ENCODE data around the gene CCDC191. TPM values are rescaled to one million over a fixed set of nuclear protein-coding genes. Genes with fewer than 3 reads are reported as not detected.

The CCDC191 gene
- total RNA-seq, 1 donor from 2014 or later: 4.3 TPM

DNA sequence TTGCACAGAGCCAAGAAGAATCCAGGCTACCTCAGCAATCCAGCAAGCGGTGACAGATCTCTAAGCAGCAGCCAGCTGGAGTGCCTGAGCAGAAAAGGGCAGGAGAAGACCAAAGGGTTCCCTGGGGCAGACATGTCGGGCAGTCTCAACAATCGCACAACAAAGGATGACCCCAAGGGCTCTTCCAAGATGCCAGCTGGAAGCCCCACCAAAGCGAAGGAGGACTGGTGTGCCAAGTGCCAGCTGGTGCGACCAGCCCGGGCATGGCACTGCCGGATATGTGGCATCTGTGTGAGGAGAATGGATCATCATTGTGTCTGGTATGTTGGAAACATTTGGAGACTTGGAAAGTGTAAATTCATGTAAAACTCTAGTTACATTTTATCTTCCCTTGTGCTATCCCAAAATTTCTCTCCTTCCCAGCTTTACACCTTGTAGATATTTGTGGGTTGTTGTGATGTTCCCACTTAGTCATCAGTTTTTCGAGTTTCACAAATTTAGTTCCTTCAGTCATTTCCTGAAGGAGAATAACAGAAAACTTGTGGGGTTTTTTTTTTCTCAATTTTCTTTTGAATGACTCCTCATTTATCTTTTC is 102.1 kb downstream of the CCDC191 start:
- DNase-seq: peak; percentile 11

DNA sequence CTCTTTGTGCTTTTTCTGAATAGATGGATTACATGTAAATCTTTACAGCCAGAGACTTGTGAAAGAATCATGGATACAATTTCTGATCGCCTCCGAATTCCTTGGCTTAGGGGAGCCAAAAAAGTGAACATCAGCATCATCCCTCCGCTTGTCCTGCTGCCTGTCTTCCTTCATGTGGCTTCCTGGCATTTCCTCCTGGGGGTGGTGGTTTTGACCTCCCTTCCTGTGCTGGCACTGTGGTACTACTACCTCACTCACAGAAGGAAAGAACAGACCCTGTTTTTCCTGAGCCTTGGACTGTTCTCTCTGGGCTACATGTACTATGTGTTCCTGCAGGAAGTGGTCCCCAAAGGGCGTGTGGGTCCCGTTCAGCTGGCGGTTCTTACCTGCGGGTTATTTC is 102.6 kb downstream of the CCDC191 start:
- no peak for DNase-seq

DNA sequence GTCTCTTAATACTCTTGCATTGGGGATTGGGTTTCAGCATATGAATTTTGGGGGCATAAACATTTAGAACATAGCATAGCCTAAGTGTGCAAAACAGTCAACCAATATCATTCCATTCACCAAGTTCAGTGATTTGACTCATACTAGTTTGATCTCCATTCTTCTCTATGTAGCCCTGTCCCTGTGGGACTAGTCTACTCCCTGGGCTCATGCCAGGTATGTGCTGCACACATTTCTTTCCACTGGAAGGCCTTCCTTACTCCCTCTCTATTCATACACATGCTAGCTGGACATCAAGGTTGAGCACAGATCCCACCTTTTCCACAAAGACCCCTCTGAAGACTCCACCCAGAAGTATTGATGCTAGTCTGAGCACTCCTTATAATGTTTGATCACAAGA is 103.4 kb downstream of the CCDC191 start:
- no peak for DNase-seq

DNA sequence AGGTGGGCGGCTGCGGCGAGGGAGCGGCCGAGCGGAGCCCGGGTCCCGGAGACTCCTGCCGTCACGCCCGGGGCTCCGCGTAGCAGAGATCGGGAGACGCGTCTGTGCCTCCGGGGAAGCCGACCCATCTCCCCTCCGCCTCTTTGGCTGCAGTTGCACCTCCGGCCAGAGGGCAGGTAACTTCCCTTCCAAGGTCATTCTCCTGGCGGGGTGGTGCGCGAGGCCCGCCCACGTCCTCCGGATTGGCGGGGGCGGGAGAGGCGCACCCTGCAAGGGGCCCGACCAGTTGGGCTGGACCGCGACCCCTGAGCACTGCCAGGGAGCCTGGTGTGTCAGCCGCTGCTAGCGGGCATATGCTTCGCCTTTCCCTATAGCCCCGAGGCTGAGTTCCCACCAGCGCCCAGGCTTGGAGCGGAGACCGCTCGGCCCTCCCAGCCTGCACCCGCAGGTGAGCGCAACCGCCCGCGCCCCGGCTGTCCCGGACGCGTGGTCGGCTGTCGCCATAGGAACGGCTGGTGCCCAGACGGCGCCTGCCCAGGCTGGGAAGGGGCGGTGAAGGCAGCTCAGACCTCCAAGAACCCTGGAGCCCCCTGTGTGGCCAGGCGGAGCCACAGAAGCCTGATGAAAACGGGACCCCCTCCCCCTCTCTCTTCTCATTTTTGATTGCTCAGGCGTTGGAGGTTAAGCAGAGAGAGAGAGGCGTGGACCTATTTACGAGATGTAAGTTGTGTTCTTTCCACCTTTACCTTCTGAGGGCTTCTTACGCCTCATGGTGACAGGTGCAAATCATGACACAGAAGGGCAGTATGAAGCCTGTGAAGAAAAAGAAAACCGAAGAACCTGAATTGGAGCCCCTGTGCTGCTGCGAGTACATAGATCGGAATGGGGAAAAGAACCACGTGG is 108.1 kb downstream of the CCDC191 start:
- DNase-seq: peak; percentile 17

DNA sequence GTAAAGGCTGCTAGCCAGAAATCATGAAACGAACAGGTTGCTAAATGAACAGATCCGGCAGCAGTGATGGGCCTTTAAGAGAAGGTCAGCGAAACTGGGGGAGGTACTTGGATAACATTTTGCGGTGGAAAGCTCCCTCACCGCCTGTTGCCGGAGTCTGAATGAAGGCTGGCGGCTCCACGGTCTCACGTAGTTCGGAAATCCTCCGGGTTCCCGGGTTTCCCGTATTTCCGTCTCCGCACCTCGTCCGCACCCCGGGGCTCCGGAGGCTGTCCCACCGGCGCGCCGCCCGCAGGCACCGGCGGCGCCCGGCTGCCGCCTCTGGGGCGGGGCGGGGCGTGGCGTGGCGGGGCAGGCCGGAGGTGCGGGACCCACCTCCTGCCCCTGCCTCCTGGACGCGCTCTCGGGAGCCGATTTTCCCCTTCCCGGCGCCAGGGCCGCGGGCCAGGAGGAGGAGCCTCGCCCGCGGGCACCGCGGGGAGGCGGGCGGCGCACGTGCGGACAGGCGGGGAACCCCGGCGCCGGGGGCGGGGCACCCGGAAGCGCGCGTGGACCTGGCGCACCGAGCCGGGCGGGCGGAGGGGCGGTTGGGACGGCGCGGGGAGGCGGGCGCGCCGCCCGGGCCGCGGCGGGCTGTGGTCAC is 108.8 kb downstream of the CCDC191 start, which contains the start of gene ZDHHC23:
ZDHHC23 (plus strand) TSS at position 642 of the 643 bp plus-strand sequence. CDS start 790 bp downstream, outside the sequence.
- DNase-seq: peak; percentile 68

DNA sequence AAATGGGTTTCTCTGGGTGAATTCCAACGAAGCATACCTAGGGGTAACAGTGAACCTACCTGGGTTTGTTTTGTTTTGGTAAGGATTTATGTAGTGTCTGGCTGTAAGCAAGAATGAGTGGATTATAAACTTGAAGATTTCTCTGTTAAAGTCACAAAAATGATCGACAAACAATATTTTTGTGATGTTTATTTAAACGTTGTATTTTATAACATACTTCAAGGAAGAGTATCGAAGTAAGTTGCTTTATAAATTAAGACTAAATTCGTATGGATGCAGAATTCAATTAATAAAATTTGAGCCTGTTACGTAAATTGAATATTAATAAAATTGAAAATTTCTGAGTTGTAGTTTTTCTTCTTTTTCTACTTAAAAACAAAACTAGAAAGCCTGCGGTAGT is 109.5 kb downstream of the CCDC191 start:
- no peak for DNase-seq

DNA sequence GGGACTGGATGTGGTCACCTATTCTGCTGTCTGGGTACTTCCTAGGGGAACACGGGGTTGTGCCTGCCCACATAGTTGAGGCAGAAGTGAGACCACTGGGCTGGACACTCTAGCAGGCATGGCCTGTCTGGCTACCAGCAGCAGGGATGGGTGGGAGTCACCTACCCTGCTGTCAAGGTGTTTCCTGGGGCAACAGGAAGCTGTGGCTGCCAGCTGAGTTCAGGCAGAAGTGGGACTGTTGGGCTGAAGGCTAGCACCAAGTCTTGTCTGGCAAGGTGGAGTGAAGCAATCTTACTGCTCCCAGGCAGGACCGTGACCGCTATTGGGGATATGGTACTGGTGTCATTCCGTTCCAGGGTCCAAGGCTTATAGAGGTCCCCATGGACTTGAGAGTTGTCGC is 128.8 kb downstream of the CCDC191 start:
- no peak for DNase-seq

DNA sequence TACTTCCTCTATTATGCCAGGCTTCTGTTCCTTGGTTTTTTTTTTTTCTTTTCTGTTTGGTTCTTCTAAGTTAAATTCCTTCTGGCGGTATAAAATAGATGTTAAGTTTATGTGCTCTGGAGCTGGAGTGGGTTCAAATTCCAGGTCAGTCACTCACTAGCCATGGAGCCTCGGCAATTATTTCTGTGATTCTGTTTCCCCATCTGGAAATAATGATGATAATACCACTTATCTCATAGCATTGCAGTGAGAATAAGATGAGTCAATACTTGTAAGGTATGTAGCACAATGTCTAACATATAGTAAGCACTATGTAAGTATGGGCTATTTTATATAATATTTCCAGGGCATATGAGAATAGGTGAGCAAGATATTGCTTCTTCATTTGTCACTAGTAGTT is 141.7 kb downstream of the CCDC191 start:
- DNase-seq: no peak

Other genes starting within 250 kb of the CCDC191 start
- 7.3 TPM for gene GRAMD1C, start 217.7 kb downstream of the CCDC191 start, total RNA-seq
- 4.7 TPM for gene ZDHHC23, start 108.5 kb downstream of the CCDC191 start, total RNA-seq
- 26.2 TPM for gene QTRT2, start 211 bp upstream of the CCDC191 start, total RNA-seq
- not detected for gene DRD3, start 122.5 kb upstream of the CCDC191 start, total RNA-seq
- not detected for gene ZNF80, start 181.1 kb upstream of the CCDC191 start, total RNA-seq
- gene TIGIT, start 237.5 kb upstream of the CCDC191 start, total RNA-seq: not detected